ENCODE results near the gene C5orf63. TPM values are rescaled to one million over a fixed set of nuclear protein-coding genes. Genes with fewer than 3 reads are reported as not detected.

The C5orf63 gene
- total RNA-seq, 1 donor from 2014 or later = 7.5 TPM

- H3K4me3 ChIP-seq = no peak overlapping the region
- DNase-seq (no peak), ATAC-seq (no peak)
- no peaks in the 10 kb centered on the region for H3K36me3 ChIP-seq
- H3K9me3 ChIP-seq = no peaks in the 10 kb centered on the region
- no peak overlapping the region for H3K27ac ChIP-seq
- H3K27me3 ChIP-seq (ENCODE audit: low read depth) = no peaks in the 10 kb centered on the region
- intact Hi-C loops (cut with DNase I) = no loop called here
- TF ChIP-seq, protein P1, sequence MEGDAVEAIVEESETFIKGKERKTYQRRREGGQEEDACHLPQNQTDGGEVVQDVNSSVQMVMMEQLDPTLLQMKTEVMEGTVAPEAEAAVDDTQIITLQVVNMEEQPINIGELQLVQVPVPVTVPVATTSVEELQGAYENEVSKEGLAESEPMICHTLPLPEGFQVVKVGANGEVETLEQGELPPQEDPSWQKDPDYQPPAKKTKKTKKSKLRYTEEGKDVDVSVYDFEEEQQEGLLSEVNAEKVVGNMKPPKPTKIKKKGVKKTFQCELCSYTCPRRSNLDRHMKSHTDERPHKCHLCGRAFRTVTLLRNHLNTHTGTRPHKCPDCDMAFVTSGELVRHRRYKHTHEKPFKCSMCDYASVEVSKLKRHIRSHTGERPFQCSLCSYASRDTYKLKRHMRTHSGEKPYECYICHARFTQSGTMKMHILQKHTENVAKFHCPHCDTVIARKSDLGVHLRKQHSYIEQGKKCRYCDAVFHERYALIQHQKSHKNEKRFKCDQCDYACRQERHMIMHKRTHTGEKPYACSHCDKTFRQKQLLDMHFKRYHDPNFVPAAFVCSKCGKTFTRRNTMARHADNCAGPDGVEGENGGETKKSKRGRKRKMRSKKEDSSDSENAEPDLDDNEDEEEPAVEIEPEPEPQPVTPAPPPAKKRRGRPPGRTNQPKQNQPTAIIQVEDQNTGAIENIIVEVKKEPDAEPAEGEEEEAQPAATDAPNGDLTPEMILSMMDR (IDR thresholded peaks at IDR 0.05) = no peak
- peaks cover 11% of the 10 kb centered on the region for H3K4me1 ChIP-seq
Measured at GRCh38 chr5:127015716-127016115, 57.6 kb downstream of the C5orf63 start.

GRCh38 chr5:127014573-127014972 lies 58.7 kb downstream of the C5orf63 start:
- no peak overlapping the region for H3K27ac ChIP-seq
- H3K36me3 ChIP-seq = no peaks in the 10 kb centered on the region
- H3K27me3 ChIP-seq (ENCODE audit: low read depth) = no peaks in the 10 kb centered on the region
- H3K4me1 ChIP-seq = peaks cover 11% of the 10 kb centered on the region
- H3K9me3 ChIP-seq = no peaks in the 10 kb centered on the region
- H3K4me3 ChIP-seq = no peak overlapping the region
- TF ChIP-seq, protein P1 (IDR thresholded peaks at IDR 0.05) = no peak
- no peak for DNase-seq
- ATAC-seq = no peak
- intact Hi-C loops (cut with DNase I) = no loop called here

DNA sequence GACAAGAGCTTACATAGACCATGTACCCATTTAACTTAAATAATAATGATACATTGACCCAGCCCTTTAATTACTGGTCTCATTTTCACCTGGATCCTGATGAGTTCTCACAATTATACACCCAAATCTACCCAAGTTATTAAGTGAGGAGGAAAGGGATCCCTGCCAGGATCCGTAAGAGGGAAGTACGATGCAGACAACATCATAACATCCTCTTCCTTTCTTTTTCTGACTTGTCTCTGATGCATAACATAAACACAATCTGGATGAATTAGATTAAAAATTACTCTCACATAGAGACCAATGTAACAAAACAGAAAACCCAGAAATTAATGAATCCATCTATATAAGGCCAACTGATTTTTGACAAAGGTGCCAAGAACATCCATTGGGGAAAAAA lies 59.9 kb downstream of the C5orf63 start:
- H3K9me3 ChIP-seq = no peaks in the 10 kb centered on the region
- peaks cover 11% of the 10 kb centered on the region for H3K4me1 ChIP-seq
- no peaks in the 10 kb centered on the region for H3K36me3 ChIP-seq
- H3K27me3 ChIP-seq (ENCODE audit: low read depth) = no peaks in the 10 kb centered on the region
- ATAC-seq (no peak), DNase-seq (no peak)
- no peak overlapping the region for H3K4me3 ChIP-seq
- TF ChIP-seq, protein P1 (IDR thresholded peaks at IDR 0.05) = no peak
- H3K27ac ChIP-seq = no peak overlapping the region
- intact Hi-C loops (cut with DNase I) = no loop called here

DNA sequence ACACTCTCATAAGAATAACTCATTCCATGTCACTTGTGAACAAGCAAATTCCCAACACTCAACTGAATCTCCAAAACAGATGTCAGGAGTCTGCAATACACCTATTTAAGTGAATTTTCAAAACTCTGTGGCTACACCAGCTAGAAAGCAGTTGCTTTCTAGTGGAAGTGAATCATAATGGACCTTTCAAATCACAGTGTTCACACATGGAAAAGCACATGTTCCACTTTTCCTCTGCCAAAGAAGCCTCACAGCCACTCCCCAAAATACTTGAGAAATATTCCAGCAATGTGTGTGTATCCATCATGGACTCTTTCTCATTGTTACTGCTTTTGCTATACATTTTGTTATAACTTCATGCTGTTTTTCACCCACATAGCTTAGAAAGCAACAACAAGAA lies 60.4 kb downstream of the C5orf63 start:
- no peaks in the 10 kb centered on the region for H3K36me3 ChIP-seq
- H3K4me1 ChIP-seq = peaks cover 11% of the 10 kb centered on the region
- TF ChIP-seq, protein P1 (IDR thresholded peaks at IDR 0.05) = no peak
- no peak overlapping the region for H3K27ac ChIP-seq
- no peaks in the 10 kb centered on the region for H3K27me3 ChIP-seq (ENCODE audit: low read depth)
- H3K4me3 ChIP-seq = no peak overlapping the region
- intact Hi-C loops (cut with DNase I) = no loop called here
- DNase-seq (no peak), ATAC-seq (no peak)
- no peaks in the 10 kb centered on the region for H3K9me3 ChIP-seq

DNA sequence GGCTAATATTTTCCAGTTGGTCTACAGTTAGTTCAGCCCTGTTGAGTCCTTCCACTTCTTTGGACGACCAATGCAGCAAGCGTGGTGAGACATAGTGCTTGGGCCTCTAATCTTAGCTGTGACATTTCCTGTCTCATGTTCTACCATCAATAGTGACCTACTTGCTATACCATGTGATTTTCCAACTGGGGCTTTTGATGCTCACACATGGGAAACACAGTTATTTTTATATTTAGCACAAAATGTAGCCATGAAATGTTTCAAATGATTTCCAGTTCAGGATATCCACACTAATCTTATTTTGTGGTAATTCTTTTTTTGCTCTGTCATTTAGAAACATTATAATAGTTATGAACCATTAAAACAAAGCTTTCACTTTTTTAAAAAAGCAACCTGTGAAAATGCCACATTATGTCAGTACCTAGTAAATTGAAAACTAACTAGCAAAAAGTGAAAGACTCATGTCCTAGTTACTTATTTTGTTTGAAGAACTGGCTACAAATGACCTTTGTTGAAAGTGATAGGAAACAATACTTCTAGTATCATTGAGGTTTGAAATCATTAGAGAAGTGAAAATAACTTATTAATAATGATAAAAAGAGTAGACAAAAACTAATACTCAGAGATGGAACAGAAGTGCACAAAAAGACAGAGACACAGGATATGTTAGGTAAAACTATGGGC lies 61.2 kb downstream of the C5orf63 start:
- TF ChIP-seq, protein P1 (IDR thresholded peaks at IDR 0.05) = no peak
- Histone ChIP-seq H3K4me1 (peaks cover 11% of the 10 kb centered on the region), H3K27ac (no peak overlapping the region), H3K27me3 (ENCODE audit: low read depth) (no peaks in the 10 kb centered on the region), H3K4me3 (no peak overlapping the region), H3K36me3 (no peaks in the 10 kb centered on the region), H3K9me3 (no peaks in the 10 kb centered on the region)
- ATAC-seq (no peak), DNase-seq (no peak)
- intact Hi-C loops (cut with DNase I) = no loop called here

All from lower lobe of right lung (tissue), 2 donors.